K562 (cell line): ENCODE results near the gene CHD2. TPM values are rescaled to one million over a fixed set of nuclear protein-coding genes. Genes with fewer than 3 reads are reported as not detected.

Experiments used
- ATF3 ChIP-seq, 2 experiments: fragments of 450-650 bp in 1 of 2; sonication (generic) in 1 of 2; formaldehyde crosslinking in 1 of 2; IDR thresholded peaks in 1 of 2; conservative IDR thresholded peaks in 1 of 2; 2 replicates each; pipeline versions ENCODE4 v1.6.1 to v1.8.1; 2016 to 2023; ENCODE audit warnings: mild to moderate bottlenecking in 2 of 2, moderate library complexity in 2 of 2, inconsistent platforms in 1 of 2, missing genetic modification reagents in 1 of 2
- C11orf30 ChIP-seq: fragments of 450-650 bp; IDR thresholded peaks from 2 replicates; pipeline ENCODE4 v1.6.1; 2016; ENCODE audit warnings: low read depth, mild to moderate bottlenecking
- CAMTA2 ChIP-seq: fragments of 250-450 bp; sonication (Bioruptor Pico); conservative IDR thresholded peaks from 2 replicates; pipeline ENCODE4 v1.5.1; 2022
- DACH1 ChIP-seq: fragments of 450-650 bp; IDR thresholded peaks from 2 replicates; pipeline ENCODE4 v1.6.1; 2018; ENCODE audit not compliant: partially characterized antibody
- DNMT1 ChIP-seq: fragments of 450-650 bp; IDR thresholded peaks from 2 replicates; pipeline ENCODE4 v1.6.1; 2016; ENCODE audit warnings: antibody characterized with exemption, mild to moderate bottlenecking
- LCOR ChIP-seq: sonication (generic); formaldehyde crosslinking; IDR thresholded peaks from 2 replicates; pipeline ENCODE4 v1.8.0; 2022; ENCODE audit warnings: mild to moderate bottlenecking, missing genetic modification reagents
- POLR2AphosphoS5 ChIP-seq: IDR thresholded peaks from 2 replicates; pipeline ENCODE4 v1.6.1; 2011; ENCODE audit warnings: mild to moderate bottlenecking, low read depth, low read length, moderate library complexity; ENCODE audit not compliant: control insufficient read depth, insufficient read depth
- SP1 ChIP-seq: sonication (generic); formaldehyde crosslinking; IDR thresholded peaks from 2 replicates; pipeline ENCODE4 v1.8.1; 2022; ENCODE audit warnings: mild to moderate bottlenecking, missing genetic modification reagents
- ZEB2 ChIP-seq: fragments of 450-650 bp; IDR thresholded peaks from 2 replicates; pipeline ENCODE4 v1.6.1; 2016
- ZNF740 ChIP-seq, 3 experiments: fragments of 200-800 bp in 1 of 3; sonication (Bioruptor generic) in 1 of 3; sonication (generic) in 1 of 3; formaldehyde crosslinking in 1 of 3; IDR thresholded peaks; 2 replicates each; pipeline versions ENCODE4 v1.6.1 to v1.8.0; 2016 to 2022; ENCODE audit warnings: mild to moderate bottlenecking in 2 of 3, missing compliant biosample characterization in 2 of 3, missing genetic modification characterization in 2 of 3, missing genetic modification reagents in 1 of 3
- polyA plus RNA-seq, 8 experiments: library from polyadenylated mRNA; depleted of rRNA in 4 of 8; stranded (reverse) in 5 of 8; unstranded in 3 of 8; fragments of >200 nt; fragmentation: Nextera tagmentation in 2 of 8; fragmentation: Illumina TruSeq in 1 of 8; extraction: Ambion mirVana in 2 of 8; extraction: Trizol in 1 of 8; gene quantifications; 2 replicates each; pipeline versions ENCODE4 v1.2.1 to v1.2.3, GENCODE V29; 2011 to 2014; ENCODE audit warnings: inconsistent platforms in 1 of 8, missing spikeins in 1 of 8
- total RNA-seq, 7 experiments: library from RNA; depleted of rRNA in 6 of 7; stranded (reverse); fragments of >200 nt in 6 of 7; fragmentation: Illumina TruSeq in 2 of 7; extraction: Trizol in 2 of 7; gene quantifications; 2 replicates each; pipeline versions ENCODE4 v1.2.1 to v1.2.3, GENCODE V29; 2011 to 2021; ENCODE audit warnings: low replicate concordance in 1 of 7
- TF ChIP-seq, protein P1 (sequence below): sonication (generic); formaldehyde crosslinking; IDR thresholded peaks from 2 replicates; pipeline ENCODE4 v1.8.0; 2022; ENCODE audit warnings: mild to moderate bottlenecking, missing genetic modification reagents
- TF ChIP-seq, protein P2 (sequence below): sonication (generic); IDR thresholded peaks from 2 replicates; pipeline ENCODE4 v1.6.1; 2016

Gene CHD2
- total and polyA plus RNA-seq, 9 of the 15 experiments (the other 6 are each of a cell fraction or from before 2014, with no cell fraction given) = 38.9 to 70.8 (median 56.2) TPM

- TF ChIP-seq ATF3 (IDR thresholded peaks at IDR 0.05) (peak; percentile 43), ATF3 (CRISPR knock-in tag; conservative IDR thresholded peaks at IDR 0.05) (no peak), C11orf30 (peak; percentile 42), SP1 (CRISPR knock-in tag) (0 out of 2 replicates have a peak, but pooled peaks have one; percentile 11), ZEB2 (peak; percentile 32; the same call in 1 of the 2 replicates), ZNF740 (CRISPR knock-in tag; IDR thresholded peaks at IDR 0.05) (0 out of 2 replicates have a peak, but pooled peaks have one; percentile 16), ZNF740 (tag; IDR thresholded peaks at IDR 0.05) (no peak), CAMTA2 (CRISPR knock-in tag) (no peak), LCOR (CRISPR knock-in tag) (no peak), POLR2AphosphoS5 (peak; percentile 9), DNMT1 (no peak), DACH1 (no peak)
- TF ChIP-seq, protein P1, sequence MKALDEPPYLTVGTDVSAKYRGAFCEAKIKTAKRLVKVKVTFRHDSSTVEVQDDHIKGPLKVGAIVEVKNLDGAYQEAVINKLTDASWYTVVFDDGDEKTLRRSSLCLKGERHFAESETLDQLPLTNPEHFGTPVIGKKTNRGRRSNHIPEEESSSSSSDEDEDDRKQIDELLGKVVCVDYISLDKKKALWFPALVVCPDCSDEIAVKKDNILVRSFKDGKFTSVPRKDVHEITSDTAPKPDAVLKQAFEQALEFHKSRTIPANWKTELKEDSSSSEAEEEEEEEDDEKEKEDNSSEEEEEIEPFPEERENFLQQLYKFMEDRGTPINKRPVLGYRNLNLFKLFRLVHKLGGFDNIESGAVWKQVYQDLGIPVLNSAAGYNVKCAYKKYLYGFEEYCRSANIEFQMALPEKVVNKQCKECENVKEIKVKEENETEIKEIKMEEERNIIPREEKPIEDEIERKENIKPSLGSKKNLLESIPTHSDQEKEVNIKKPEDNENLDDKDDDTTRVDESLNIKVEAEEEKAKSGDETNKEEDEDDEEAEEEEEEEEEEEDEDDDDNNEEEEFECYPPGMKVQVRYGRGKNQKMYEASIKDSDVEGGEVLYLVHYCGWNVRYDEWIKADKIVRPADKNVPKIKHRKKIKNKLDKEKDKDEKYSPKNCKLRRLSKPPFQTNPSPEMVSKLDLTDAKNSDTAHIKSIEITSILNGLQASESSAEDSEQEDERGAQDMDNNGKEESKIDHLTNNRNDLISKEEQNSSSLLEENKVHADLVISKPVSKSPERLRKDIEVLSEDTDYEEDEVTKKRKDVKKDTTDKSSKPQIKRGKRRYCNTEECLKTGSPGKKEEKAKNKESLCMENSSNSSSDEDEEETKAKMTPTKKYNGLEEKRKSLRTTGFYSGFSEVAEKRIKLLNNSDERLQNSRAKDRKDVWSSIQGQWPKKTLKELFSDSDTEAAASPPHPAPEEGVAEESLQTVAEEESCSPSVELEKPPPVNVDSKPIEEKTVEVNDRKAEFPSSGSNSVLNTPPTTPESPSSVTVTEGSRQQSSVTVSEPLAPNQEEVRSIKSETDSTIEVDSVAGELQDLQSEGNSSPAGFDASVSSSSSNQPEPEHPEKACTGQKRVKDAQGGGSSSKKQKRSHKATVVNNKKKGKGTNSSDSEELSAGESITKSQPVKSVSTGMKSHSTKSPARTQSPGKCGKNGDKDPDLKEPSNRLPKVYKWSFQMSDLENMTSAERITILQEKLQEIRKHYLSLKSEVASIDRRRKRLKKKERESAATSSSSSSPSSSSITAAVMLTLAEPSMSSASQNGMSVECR (CRISPR knock-in tag) = no peak
- TF ChIP-seq, protein P2, sequence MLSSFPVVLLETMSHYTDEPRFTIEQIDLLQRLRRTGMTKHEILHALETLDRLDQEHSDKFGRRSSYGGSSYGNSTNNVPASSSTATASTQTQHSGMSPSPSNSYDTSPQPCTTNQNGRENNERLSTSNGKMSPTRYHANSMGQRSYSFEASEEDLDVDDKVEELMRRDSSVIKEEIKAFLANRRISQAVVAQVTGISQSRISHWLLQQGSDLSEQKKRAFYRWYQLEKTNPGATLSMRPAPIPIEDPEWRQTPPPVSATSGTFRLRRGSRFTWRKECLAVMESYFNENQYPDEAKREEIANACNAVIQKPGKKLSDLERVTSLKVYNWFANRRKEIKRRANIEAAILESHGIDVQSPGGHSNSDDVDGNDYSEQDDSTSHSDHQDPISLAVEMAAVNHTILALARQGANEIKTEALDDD = peak; percentile 89
These were observed 21.3 kb downstream of the CHD2 start (continued) for GRCh38 chr15:92921215-92922131.
